ENCODE measurements around the gene RPLP1.

The RPLP1 gene

DNA sequence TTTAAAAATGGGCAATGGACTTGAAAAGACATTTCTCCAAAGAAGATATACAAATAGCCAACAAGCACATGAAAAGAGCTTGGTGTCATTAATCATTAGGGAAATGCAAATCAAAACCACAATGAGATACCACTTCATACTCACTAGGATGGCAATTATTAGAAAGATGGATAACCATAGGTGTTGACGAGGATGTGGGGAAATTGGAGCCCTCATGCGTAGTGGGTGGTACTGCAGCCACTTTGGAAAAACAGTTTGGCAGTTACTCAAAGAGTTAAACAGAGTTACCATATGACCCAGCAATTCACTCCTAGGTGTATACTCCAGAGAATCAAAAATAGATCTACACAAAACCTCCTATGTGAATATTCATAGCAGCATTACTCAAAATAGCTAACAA, 27.4 kb downstream of the RPLP1 start:
- no peak for TF ChIP-seq CTCF (IDR thresholded peaks at IDR 0.05)
- no peak for DNase-seq
- H3K9me3 ChIP-seq = peaks cover 0 to 5% (median 0%) of the 10 kb centered on the region in 3 donors

GRCh38 chr15:69480932-69481331, 28.3 kb downstream of the RPLP1 start:
- peaks cover 0 to 5% (median 0%) of the 10 kb centered on the region in 3 donors for H3K9me3 ChIP-seq
- peaks cover 0 to 15% (median 1%) of the 10 kb centered on the region in 4 donors for H3K4me1 ChIP-seq
- H3K36me3 ChIP-seq = no peaks in the 10 kb centered on the region
- H3K27me3 ChIP-seq = peaks cover 0 to 6% of the 10 kb centered on the region in 2 donors
- no peak overlapping the region for H3K4me3 ChIP-seq
- intact Hi-C loops (cut with DNase I; ENCODE audit: low total_unique reads) = no loop called here
- H3K27ac ChIP-seq = no peak overlapping the region
- no peak for TF ChIP-seq CTCF (IDR thresholded peaks at IDR 0.05)
- DNase-seq = no peak

More for the DNA sequence above, 27.4 kb downstream of the RPLP1 start:
- H3K4me1 ChIP-seq = peaks cover 0 to 15% (median 1%) of the 10 kb centered on the region in 4 donors
- no peak overlapping the region for H3K4me3 ChIP-seq
- H3K27me3 ChIP-seq = peaks cover 0 to 6% of the 10 kb centered on the region in 2 donors
- intact Hi-C loops (cut with DNase I; ENCODE audit: low total_unique reads) = loop anchor here (5.0 to 10.0 kb wide), 2 partner anchors 172 to 1005 kb away; no protein-coding TSS in a partner anchor
- no peak overlapping the region for H3K27ac ChIP-seq
- no peaks in the 10 kb centered on the region for H3K36me3 ChIP-seq

GRCh38 chr15:69482686-69483256, 30.2 kb downstream of the RPLP1 start:
- Histone ChIP-seq H3K27ac (no peak overlapping the region), H3K4me3 (no peak overlapping the region), H3K4me1 (peaks cover 0 to 15% (median 1%) of the 10 kb centered on the region in 4 donors), H3K36me3 (no peaks in the 10 kb centered on the region), H3K9me3 (peaks cover 0 to 5% (median 0%) of the 10 kb centered on the region in 3 donors), H3K27me3 (no peaks in the 10 kb centered on the region)
- peak in 1 of 2 donors; percentile 11 for DNase-seq
- TF ChIP-seq CTCF (IDR thresholded peaks at IDR 0.05) = no peak
- intact Hi-C loops (cut with DNase I; ENCODE audit: low total_unique reads) = no loop called here

DNA sequence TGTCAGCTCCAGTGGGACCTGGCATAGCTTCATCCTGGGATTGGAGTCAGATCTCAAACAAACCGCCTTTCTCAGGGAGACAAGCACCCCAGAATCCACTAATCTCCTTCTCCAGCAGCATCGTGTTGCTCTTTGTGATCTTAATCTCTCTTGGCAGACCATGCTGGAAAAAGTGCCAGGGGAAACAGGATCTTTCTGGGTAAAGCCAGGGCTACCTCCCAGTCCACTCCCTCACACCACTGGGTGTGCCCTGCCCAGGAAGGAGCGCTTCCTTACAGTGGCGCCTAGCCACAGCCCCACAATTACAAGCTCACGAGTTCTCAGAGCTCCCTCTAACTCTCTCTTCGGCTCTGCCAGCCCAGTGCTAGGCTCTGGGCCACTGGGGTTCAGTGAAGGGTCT, 32.2 kb downstream of the RPLP1 start:
- H3K4me1 ChIP-seq = peaks cover 0 to 12% (median 5%) of the 10 kb centered on the region in 4 donors
- H3K36me3 ChIP-seq = no peaks in the 10 kb centered on the region
- no peak for TF ChIP-seq CTCF (IDR thresholded peaks at IDR 0.05)
- intact Hi-C loops (cut with DNase I; ENCODE audit: low total_unique reads) = no loop called here
- DNase-seq = no peak
- H3K27ac ChIP-seq = no peak overlapping the region
- H3K9me3 ChIP-seq = peaks cover 0 to 2% (median 0%) of the 10 kb centered on the region in 3 donors
- H3K27me3 ChIP-seq = no peaks in the 10 kb centered on the region
- no peak overlapping the region for H3K4me3 ChIP-seq

GRCh38 chr15:69486481-69487110, 34.0 kb downstream of the RPLP1 start:
- DNase-seq = no peak
- H3K27ac ChIP-seq = no peak overlapping the region
- no peaks in the 10 kb centered on the region for H3K9me3 ChIP-seq
- H3K4me1 ChIP-seq = peaks cover 0 to 27% (median 5%) of the 10 kb centered on the region in 4 donors
- TF ChIP-seq CTCF (IDR thresholded peaks at IDR 0.05) = no peak
- no peaks in the 10 kb centered on the region for H3K36me3 ChIP-seq
- H3K4me3 ChIP-seq = no peak overlapping the region
- H3K27me3 ChIP-seq = no peaks in the 10 kb centered on the region
- intact Hi-C loops (cut with DNase I; ENCODE audit: low total_unique reads) = no loop called here

All from tibial artery (tissue), 4 donors.